A673 (cell line): Measurements from ENCODE around the gene TMEM95. TPM values are rescaled to one million over a fixed set of nuclear protein-coding genes. Genes with fewer than 3 reads are reported as not detected.

Experiments used
- BruUV-seq: library from RNA; stranded (reverse); fragments of 400-500 nt; replicated peaks from 2 replicates; lab custom pipeline; 2021; lab: Mats Ljungman, UMichigan
- CTCF ChIA-PET: fragments of 300-600 bp; sonication (Branson Sonifier 250); formaldehyde crosslinking; loops from one replicate; lab custom pipeline; 2022; ENCODE audit warnings: antibody characterized with exemption; lab: Charles Lee
- POLR2A ChIA-PET: fragments of 300-600 bp; sonication (Branson Sonifier 250); formaldehyde crosslinking; loops from one replicate; lab custom pipeline; 2022; ENCODE audit warnings: antibody characterized with exemption; ENCODE audit not compliant: low non-redundant PET; lab: Charles Lee
- DNase-seq: peaks from one replicate; pipeline ENCODE4 v3.0.0-alpha.2; 2015; ENCODE audit warnings: low spot score
- H3K27ac ChIP-seq: fragments of 200-600 bp; sonication (generic); 2 replicates; pipeline ENCODE4 v1.5.1; 2016; ENCODE audit warnings: mixed run types, low read depth, mild to moderate bottlenecking, mixed read lengths, antibody characterized with exemption, low read length; ENCODE audit not compliant: poor library complexity, severe bottlenecking
- H3K27me3 ChIP-seq: fragments of 200-600 bp; sonication (generic); replicated peaks from 2 replicates; pipeline ENCODE4 v1.6.1; 2017; ENCODE audit warnings: mixed run types, low read depth, mild to moderate bottlenecking, mixed read lengths, antibody characterized with exemption, low read length; ENCODE audit not compliant: insufficient read depth, poor library complexity
- H3K36me3 ChIP-seq: fragments of 200-600 bp; sonication (generic); 2 replicates; pipeline ENCODE4 v1.6.1; 2016; ENCODE audit warnings: mixed run types, mild to moderate bottlenecking, mixed read lengths, antibody characterized with exemption, low read length; ENCODE audit not compliant: insufficient read depth, poor library complexity, severe bottlenecking
- H3K4me1 ChIP-seq: fragments of 200-600 bp; sonication (generic); 2 replicates; pipeline ENCODE4 v1.6.1; 2017; ENCODE audit warnings: mixed run types, mild to moderate bottlenecking, mixed read lengths, antibody characterized with exemption, low read length; ENCODE audit not compliant: insufficient read depth, poor library complexity, severe bottlenecking
- H3K4me3 ChIP-seq: fragments of 200-600 bp; sonication (generic); 2 replicates; pipeline ENCODE4 v1.5.1; 2016; ENCODE audit warnings: low read depth, mixed run types, mild to moderate bottlenecking, mixed read lengths, low read length; ENCODE audit not compliant: poor library complexity, severe bottlenecking
- H3K9me3 ChIP-seq: fragments of 200-600 bp; sonication (generic); 2 replicates; pipeline ENCODE4 v1.6.1; 2016; ENCODE audit warnings: mixed run types, low read depth, mild to moderate bottlenecking, mixed read lengths, antibody characterized with exemption, low read length; ENCODE audit not compliant: poor library complexity, severe bottlenecking
- EZH2 ChIP-seq: fragments of 200-600 bp; sonication (generic); IDR thresholded peaks from 2 replicates; pipeline ENCODE4 v1.6.1; 2017; ENCODE audit warnings: borderline replicate concordance, low read depth, mild to moderate bottlenecking, mixed read lengths, antibody characterized with exemption, low read length; ENCODE audit not compliant: poor library complexity, severe bottlenecking
- intact Hi-C: fragments of 100-400 bp; cut with micrococcal nuclease; formaldehyde crosslinking; loops from one replicate; pipeline ENCODE4 v1.10.0; 2022; ENCODE audit not compliant: unreplicated experiment
- total RNA-seq: library from RNA; stranded (reverse); gene quantifications from 2 replicates; pipeline ENCODE4 v1.2.3, GENCODE V29; 2021
- TF ChIP-seq, protein P1 (sequence below): fragments of 300-800, 200-600 bp; sonication (generic); conservative IDR thresholded peaks from 2 replicates; pipeline ENCODE4 v1.5.1; 2017; ENCODE audit warnings: low read depth, mild to moderate bottlenecking, antibody characterized with exemption, low read length, moderate library complexity, mixed read lengths

TMEM95 gene
- total RNA-seq, 1 experiment from 2014 or later, result not detected

DNA sequence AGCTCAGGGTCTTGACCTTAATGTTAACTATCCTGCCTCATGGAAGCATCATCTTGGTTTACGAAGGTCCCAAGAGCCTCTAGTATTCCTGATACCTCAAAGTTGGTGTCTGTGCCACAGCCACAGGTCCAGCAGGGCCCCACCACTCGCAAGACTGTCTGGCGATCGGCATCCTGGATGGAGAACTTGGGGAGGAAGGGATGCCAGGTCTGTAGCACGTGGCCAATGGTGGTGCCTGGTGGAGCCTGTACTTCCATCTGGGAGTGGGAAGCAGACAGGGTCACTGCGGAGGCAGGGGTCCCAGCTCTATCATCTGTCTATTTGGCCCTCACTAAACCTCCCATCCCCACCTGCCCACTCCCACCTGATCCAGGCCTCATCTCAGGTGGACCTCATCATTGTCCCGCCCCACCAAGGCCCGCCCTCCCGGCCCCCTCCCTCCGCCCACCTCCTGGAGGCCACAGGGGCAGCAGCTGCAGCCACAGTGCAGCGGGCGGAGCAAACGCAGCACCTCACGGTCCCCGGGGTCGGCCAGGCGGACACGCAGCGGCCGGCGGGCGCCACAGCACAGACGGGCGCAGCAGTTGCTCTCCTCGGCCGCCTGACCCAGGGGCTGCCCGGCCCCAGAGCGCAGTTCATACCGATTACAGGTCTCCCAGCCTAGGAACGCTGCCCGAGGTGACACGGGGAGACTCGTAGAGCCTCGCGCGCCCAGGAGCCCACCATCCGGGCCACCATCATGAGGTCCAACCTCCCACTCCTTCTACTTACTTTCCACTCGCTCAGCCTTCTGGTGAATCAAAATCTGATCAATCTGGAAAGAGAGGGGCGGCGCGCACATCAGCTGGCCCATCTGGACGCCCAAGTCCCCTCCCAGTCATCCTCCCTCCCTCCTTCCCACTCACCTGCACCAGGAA, 38.0 kb downstream of the TMEM95 start:
- Histone ChIP-seq H3K27me3 (no peaks in the 10 kb centered on the region), H3K36me3 (no peaks in the 10 kb centered on the region), H3K9me3 (no peaks in the 10 kb centered on the region), H3K4me1 (peaks cover 13% of the 10 kb centered on the region), H3K4me3 (peak overlapping the region; percentile 94), H3K27ac (no peak overlapping the region)
- TF ChIP-seq EZH2, result no peak
- TF ChIP-seq, protein P1, sequence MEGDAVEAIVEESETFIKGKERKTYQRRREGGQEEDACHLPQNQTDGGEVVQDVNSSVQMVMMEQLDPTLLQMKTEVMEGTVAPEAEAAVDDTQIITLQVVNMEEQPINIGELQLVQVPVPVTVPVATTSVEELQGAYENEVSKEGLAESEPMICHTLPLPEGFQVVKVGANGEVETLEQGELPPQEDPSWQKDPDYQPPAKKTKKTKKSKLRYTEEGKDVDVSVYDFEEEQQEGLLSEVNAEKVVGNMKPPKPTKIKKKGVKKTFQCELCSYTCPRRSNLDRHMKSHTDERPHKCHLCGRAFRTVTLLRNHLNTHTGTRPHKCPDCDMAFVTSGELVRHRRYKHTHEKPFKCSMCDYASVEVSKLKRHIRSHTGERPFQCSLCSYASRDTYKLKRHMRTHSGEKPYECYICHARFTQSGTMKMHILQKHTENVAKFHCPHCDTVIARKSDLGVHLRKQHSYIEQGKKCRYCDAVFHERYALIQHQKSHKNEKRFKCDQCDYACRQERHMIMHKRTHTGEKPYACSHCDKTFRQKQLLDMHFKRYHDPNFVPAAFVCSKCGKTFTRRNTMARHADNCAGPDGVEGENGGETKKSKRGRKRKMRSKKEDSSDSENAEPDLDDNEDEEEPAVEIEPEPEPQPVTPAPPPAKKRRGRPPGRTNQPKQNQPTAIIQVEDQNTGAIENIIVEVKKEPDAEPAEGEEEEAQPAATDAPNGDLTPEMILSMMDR, result no peak
- intact Hi-C loops, result no loop called here
- ChIA-PET CTCF (no interaction called here), POLR2A (no interaction called here)
- DNase-seq, result no peak
- no TSS peak for BruUV-seq

DNA sequence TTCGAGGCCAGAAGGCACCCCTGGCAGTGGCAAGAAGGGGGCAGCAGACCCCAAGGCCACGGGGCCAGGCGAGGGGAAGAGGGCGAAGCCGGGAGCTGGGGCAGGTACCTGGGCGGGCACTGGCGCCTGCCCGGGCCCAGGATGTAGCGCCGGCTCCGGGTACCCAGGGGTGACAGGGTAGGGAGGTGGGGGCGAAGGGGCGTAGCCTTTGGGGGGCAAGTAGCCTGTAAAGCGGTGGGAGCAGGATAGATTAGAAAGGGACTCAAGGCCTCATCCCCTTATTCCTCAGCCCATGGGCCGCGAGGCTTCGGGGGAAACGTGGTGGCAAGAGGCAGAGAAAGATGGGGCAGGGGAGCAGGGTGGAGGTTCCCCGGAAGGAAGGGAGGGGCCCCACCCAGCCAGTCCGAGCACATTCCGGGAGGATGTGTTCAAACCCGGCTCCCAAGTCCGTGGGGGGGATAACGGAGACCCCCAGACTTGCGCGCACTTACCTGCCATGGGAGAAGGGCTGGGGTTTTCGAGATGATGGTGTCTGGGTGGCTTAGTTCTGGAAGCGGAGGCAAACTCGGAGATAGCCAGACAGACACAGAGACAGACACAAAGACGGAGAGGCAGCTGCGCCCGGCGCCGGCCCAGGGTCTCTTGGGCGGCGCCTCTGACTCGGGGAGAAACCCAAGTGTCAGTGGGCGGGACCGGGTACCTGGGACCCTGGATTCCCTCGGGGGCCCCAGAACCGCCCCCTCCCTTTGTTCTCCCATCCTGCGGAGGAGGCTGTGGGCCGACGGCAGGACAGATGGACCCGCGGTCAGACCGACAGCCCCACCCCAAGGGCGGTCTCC, 38.9 kb downstream of the TMEM95 start:
- Histone ChIP-seq H3K4me1 (peaks cover 13% of the 10 kb centered on the region), H3K9me3 (no peaks in the 10 kb centered on the region), H3K4me3 (peak overlapping the region; percentile 94), H3K27ac (peak overlapping the region; percentile 80), H3K36me3 (no peaks in the 10 kb centered on the region), H3K27me3 (no peaks in the 10 kb centered on the region)
- ChIA-PET POLR2A (interaction anchor here (0.9 kb wide), 1 partner anchor 10 kb away, joined by 3 read pairs; no protein-coding TSS in a partner anchor), CTCF (interaction anchor here (0.6 to 1.3 kb wide), 3 partner anchors 10 to 61 kb away, joined by 3 to 6 read pairs (median 6); partner anchors contain the start of gene TMEM256)
- no TSS peak for BruUV-seq
- intact Hi-C loops, result no loop called here
- no peak for TF ChIP-seq EZH2
- TF ChIP-seq, protein P1, result no peak; the same call in 1 of the 2 replicates
- peak; percentile 38 for DNase-seq
